PFSK-1 (cell line): Measurements from ENCODE around the gene APAF1.

Source experiments
- FOXP2 ChIP-seq: optimal IDR thresholded peaks from 2 replicates; pipeline ENCODE3; 2011; ENCODE audit warnings: borderline replicate concordance, control low read depth, inconsistent platforms; ENCODE audit not compliant: insufficient read depth; ENCODE audit errors: extremely low read length, extremely low read depth
- POLR2AphosphoS5 ChIP-seq: IDR thresholded peaks from 2 replicates; pipeline ENCODE4 v1.6.1; 2012; ENCODE audit warnings: low read depth, mild to moderate bottlenecking, control low read depth, low read length, moderate library complexity
- SIN3A ChIP-seq: IDR thresholded peaks from 2 replicates; pipeline ENCODE4 v1.6.1; 2012; ENCODE audit warnings: mild to moderate bottlenecking, low read length, moderate library complexity, borderline replicate concordance; ENCODE audit not compliant: insufficient read depth
- TAF1 ChIP-seq: IDR thresholded peaks from 2 replicates; pipeline ENCODE4 v1.6.1; 2012; ENCODE audit warnings: low read length, control low read depth, borderline replicate concordance; ENCODE audit not compliant: insufficient read depth
- TF ChIP-seq, protein P1 (sequence below), 2 experiments: IDR thresholded peaks; 2 replicates each; pipeline versions ENCODE4 v1.6.1 to v1.8.0; 2011 to 2012; ENCODE audit warnings: low read depth in 2 of 2, low read length in 2 of 2, control low read depth in 1 of 2, inconsistent platforms in 1 of 2, mild to moderate bottlenecking in 1 of 2, moderate library complexity in 1 of 2; ENCODE audit not compliant: insufficient read depth in 1 of 2

The APAF1 gene

DNA sequence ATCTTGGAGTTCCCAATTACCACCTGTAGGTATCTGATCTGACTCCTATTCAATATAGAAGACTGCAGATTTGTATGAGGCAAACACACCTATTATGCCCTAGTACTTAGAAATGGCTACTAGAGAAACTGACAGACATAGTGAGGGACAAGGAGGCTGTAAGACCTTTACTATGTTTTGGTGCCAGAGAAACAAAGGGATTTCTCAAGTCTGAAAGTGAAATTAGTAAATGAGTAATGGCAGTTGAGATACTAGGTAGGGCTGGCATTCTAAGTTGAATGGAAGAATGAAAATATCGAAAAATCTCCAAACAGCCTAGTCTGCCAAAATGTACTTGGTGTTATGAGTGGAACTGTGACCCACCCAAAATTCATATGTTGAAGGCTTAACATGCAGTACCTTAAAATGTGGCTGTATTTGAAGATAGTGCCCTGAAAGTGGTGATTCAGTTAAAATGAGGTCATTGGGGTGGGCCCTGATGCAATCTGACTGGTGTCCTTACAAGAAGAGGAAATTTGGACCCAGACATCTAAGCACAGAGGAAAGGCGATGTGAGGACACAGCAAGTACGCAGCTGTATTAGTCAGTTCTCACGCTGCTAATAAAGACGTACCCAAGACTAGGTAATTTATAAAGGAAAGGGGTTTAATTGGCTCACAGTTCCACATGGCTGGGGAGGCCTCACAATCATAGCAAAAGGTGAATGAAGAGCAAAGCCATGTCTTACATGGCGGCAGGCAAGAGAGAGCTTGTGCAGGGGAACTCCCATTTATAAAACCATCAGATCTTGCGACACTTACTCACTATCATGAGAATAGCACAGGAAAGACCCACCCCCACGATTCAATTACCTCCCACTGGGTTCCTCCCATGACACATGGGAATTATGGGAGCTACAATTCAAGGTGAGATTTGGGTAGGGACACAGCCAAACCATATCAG, 127.0 kb downstream of the APAF1 start:
- TF ChIP-seq POLR2AphosphoS5 (no peak), TAF1 (no peak), FOXP2 (no peak), SIN3A (no peak)
- TF ChIP-seq, protein P1, sequence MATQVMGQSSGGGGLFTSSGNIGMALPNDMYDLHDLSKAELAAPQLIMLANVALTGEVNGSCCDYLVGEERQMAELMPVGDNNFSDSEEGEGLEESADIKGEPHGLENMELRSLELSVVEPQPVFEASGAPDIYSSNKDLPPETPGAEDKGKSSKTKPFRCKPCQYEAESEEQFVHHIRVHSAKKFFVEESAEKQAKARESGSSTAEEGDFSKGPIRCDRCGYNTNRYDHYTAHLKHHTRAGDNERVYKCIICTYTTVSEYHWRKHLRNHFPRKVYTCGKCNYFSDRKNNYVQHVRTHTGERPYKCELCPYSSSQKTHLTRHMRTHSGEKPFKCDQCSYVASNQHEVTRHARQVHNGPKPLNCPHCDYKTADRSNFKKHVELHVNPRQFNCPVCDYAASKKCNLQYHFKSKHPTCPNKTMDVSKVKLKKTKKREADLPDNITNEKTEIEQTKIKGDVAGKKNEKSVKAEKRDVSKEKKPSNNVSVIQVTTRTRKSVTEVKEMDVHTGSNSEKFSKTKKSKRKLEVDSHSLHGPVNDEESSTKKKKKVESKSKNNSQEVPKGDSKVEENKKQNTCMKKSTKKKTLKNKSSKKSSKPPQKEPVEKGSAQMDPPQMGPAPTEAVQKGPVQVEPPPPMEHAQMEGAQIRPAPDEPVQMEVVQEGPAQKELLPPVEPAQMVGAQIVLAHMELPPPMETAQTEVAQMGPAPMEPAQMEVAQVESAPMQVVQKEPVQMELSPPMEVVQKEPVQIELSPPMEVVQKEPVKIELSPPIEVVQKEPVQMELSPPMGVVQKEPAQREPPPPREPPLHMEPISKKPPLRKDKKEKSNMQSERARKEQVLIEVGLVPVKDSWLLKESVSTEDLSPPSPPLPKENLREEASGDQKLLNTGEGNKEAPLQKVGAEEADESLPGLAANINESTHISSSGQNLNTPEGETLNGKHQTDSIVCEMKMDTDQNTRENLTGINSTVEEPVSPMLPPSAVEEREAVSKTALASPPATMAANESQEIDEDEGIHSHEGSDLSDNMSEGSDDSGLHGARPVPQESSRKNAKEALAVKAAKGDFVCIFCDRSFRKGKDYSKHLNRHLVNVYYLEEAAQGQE (IDR thresholded peaks at IDR 0.05; ENCODE audit: insufficient read depth in 1 of 2, low read depth in 2 of 2, low read length in 2 of 2): no peak

DNA sequence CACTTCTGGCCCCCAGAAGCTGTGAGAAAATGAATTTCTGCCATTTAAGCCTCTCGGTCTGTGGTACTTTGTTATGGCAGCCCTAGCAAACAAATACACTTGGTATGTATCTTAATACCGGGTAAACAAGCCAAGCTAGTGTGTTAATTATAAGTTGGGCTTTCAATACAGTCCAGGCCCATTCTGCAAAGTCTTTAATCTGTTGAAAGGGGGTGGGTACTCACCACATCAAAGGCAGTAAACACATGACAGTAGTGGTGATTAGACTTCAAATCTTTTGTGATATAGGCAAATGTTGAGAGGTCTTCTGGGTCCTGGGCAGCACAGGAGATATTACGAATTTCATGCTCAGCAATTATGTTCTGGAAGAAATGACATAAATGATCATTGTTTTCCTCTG, 127.7 kb downstream of the APAF1 start:
- no peak for TF ChIP-seq SIN3A
- TF ChIP-seq TAF1: no peak
- TF ChIP-seq POLR2AphosphoS5: no peak
- no peak for TF ChIP-seq FOXP2
- TF ChIP-seq, protein P1 (IDR thresholded peaks at IDR 0.05; ENCODE audit: insufficient read depth in 1 of 2, low read depth in 2 of 2, low read length in 2 of 2): no peak

DNA sequence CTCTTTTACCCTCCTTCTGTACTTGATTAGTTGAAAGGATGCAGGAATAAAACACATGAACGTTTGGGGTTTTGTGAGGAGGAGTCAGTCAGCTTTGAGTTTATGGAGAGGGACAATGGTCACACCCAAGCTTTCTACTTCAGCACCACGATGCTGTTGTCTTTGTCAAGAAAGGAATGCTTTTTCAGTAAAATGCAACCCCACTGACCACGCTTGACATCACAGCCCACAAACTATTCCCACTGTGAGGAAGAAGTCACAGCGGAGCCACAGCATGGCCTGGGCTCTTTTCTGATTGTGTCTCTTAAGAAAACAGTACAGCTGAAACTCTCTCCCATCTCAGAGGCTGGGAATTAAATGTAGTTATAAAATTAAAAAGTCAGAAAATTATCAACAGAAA, 135.2 kb downstream of the APAF1 start:
- no peak for TF ChIP-seq FOXP2
- no peak for TF ChIP-seq POLR2AphosphoS5
- TF ChIP-seq TAF1: no peak
- TF ChIP-seq SIN3A: no peak

DNA sequence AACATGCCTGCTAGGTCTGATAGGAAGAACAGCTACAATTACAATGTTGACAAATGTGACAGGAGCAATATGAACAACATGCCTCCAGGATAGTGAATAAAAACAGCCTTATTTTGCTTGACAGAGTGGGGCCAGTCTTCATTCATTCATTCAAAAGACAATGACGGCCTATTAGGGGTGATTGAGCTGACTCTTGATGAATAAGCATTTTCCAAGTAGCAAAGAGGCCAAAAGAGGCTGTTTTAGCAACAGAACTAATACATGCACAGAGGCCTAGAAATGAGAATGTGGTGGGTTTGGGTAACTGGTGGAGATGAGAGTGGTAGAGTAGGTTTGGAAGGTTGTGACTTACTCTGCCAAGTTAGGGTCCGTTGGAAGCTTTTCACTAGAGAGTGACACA, 138.3 kb downstream of the APAF1 start:
- TF ChIP-seq SIN3A (no peak), POLR2AphosphoS5 (no peak), FOXP2 (no peak), TAF1 (no peak)
- TF ChIP-seq, protein P1 (IDR thresholded peaks at IDR 0.05; ENCODE audit: insufficient read depth in 1 of 2, low read depth in 2 of 2, low read length in 2 of 2): no peak
